HG03521 (cell line): ENCODE data around the gene PPP1R13B.

Experiments
- ATAC-seq: cut with Tn5 transposase; IDR thresholded peaks from one replicate; pipeline ENCODE4 v1.9.1; 2021; ENCODE audit warnings: mild to moderate bottlenecking, moderate library complexity; ENCODE audit not compliant: unreplicated experiment

PPP1R13B gene

GRCh38 chr14:103702497-103703432 is 144.6 kb downstream of the PPP1R13B start:
- no peak for ATAC-seq

GRCh38 chr14:103702095-103702494 is 145.3 kb downstream of the PPP1R13B start:
- ATAC-seq: no peak

- no peak for ATAC-seq
Measured at GRCh38 chr14:103700753-103701490, 146.5 kb downstream of the PPP1R13B start.

- no peak for ATAC-seq
Measured at GRCh38 chr14:103699901-103700752, 147.2 kb downstream of the PPP1R13B start.

- ATAC-seq: no peak
Measured at GRCh38 chr14:103699261-103699661, 148.1 kb downstream of the PPP1R13B start.

- ATAC-seq: no peak
Measured at GRCh38 chr14:103698380-103699260, 148.8 kb downstream of the PPP1R13B start.

- no peak for ATAC-seq
Measured at GRCh38 chr14:103697603-103698379, 149.6 kb downstream of the PPP1R13B start.

- ATAC-seq: no peak
Measured at GRCh38 chr14:103697206-103697602, 150.2 kb downstream of the PPP1R13B start.

GRCh38 chr14:103696466-103697071 is 150.8 kb downstream of the PPP1R13B start:
- no peak for ATAC-seq

- ATAC-seq: no peak
Measured at GRCh38 chr14:103696070-103696402, 151.3 kb downstream of the PPP1R13B start.

GRCh38 chr14:103695296-103696069 is 151.9 kb downstream of the PPP1R13B start:
- no peak for ATAC-seq

GRCh38 chr14:103694572-103695026 is 152.8 kb downstream of the PPP1R13B start:
- ATAC-seq: no peak

- ATAC-seq: no peak
Measured at GRCh38 chr14:103693515-103693914, 153.9 kb downstream of the PPP1R13B start.

- no peak for ATAC-seq
Measured at GRCh38 chr14:103692871-103693270, 154.5 kb downstream of the PPP1R13B start.

GRCh38 chr14:103692159-103692558 is 155.2 kb downstream of the PPP1R13B start:
- no peak for ATAC-seq

GRCh38 chr14:103691655-103692054 is 155.7 kb downstream of the PPP1R13B start:
- ATAC-seq: peak; percentile 48

- ATAC-seq: no peak
Measured at GRCh38 chr14:103690332-103690731, 157.0 kb downstream of the PPP1R13B start.
